Activated CD8-positive, alpha-beta T cell treated with anti-CD3 and anti-CD28 coated beads for 36 hours (primary cell): Measurements from ENCODE around the gene HMG20A. TPM values are rescaled to one million over a fixed set of nuclear protein-coding genes. Genes with fewer than 3 reads are reported as not detected.

ENCODE experiments used
- ATAC-seq: fragments of 200-7000 bp; cut with Tn5 transposase; one replicate; pipeline ENCODE4 v1.10.0; 2021; ENCODE audit warnings: mild to moderate bottlenecking, moderate library complexity
- CTCF ChIA-PET: fragments of 350-600 bp; sonication (Branson Sonifier 250); formaldehyde crosslinking; loops from one replicate; lab custom pipeline; 2021; ENCODE audit warnings: antibody characterized with exemption; lab: Charles Lee
- POLR2A ChIA-PET: fragments of 350-600 bp; sonication (Branson Sonifier 250); formaldehyde crosslinking; loops from one replicate; lab custom pipeline; 2021; ENCODE audit warnings: antibody characterized with exemption; lab: Charles Lee
- DNase-seq: peaks from one replicate; pipeline ENCODE4 v3.0.0-alpha.2; 2020
- H3K27ac Mint-ChIP-seq: one replicate; pipeline ENCODE4 v1.8.0; 2021; ENCODE audit warnings: mild to moderate bottlenecking, mixed read lengths
- H3K27me3 Mint-ChIP-seq: one replicate; pipeline ENCODE4 v1.8.0; 2021; ENCODE audit warnings: mixed read lengths
- H3K36me3 Mint-ChIP-seq: one replicate; pipeline ENCODE4 v1.8.0; 2021; ENCODE audit warnings: low read depth, mixed read lengths
- H3K4me1 Mint-ChIP-seq: one replicate; pipeline ENCODE4 v1.8.0; 2021; ENCODE audit warnings: low read depth, mixed read lengths
- H3K4me3 Mint-ChIP-seq: one replicate; pipeline ENCODE4 v1.8.0; 2021; ENCODE audit warnings: mild to moderate bottlenecking, moderate library complexity, mixed read lengths
- H3K9me3 Mint-ChIP-seq: one replicate; pipeline ENCODE4 v1.8.0; 2021; ENCODE audit warnings: mixed read lengths
- intact Hi-C: fragments of 100-400 bp; cut with micrococcal nuclease; formaldehyde crosslinking; loops from one replicate; pipeline ENCODE4 v1.10.0; 2022
- total RNA-seq, 2 experiments: library from RNA; stranded (reverse); gene quantifications; one replicate each; pipeline ENCODE4 v1.2.3, GENCODE V29; 2021
- TF ChIP-seq, protein P1 (sequence below): fragments of 200-600 bp; IDR thresholded peaks from one replicate; pipeline ENCODE4 v1.8.0; 2022; ENCODE audit warnings: antibody characterized with exemption, mild to moderate bottlenecking

Gene HMG20A
- total RNA-seq, 2 experiments from 2014 or later, result 44.4 to 44.9 TPM

DNA sequence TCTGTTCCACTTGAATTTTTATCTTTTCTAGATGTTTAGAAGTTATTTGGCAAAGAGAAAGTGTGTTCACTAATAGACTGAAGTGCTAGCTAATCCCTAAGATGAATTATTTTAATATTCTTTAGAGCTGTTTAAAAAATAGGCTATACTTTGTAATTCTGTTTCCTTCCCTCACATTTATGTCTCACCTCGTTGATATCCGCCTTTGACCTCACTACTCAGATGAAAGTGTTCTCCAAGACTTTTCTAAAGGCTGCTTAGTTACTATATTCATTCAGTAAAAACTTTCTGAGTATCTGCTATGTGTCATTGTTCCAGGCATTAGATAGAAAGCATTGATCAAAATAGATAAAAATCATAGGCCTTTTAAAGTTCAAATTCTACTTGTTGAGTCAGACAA lies 38.3 kb downstream of the HMG20A start:
- ATAC-seq, result no peak
- intact Hi-C loops, result no loop called here
- Mint-ChIP-seq H3K4me1 (peaks cover 30% of the 10 kb centered on the region), H3K27me3 (no peaks in the 10 kb centered on the region), H3K4me3 (no peak overlapping the region), H3K36me3 (peaks cover 14% of the 10 kb centered on the region), H3K9me3 (no peaks in the 10 kb centered on the region), H3K27ac (no peak overlapping the region)
- CTCF ChIA-PET, result interaction anchor here (0.6 to 1.5 kb wide), 2 partner anchors 20 to 38 kb away, joined by 3 to 4 read pairs; no protein-coding TSS in a partner anchor
- POLR2A ChIA-PET, result interaction anchor here (0.5 kb wide), 1 partner anchor 35 kb away, joined by 3 read pairs; no protein-coding TSS in a partner anchor
- no peak for DNase-seq
- TF ChIP-seq, protein P1, sequence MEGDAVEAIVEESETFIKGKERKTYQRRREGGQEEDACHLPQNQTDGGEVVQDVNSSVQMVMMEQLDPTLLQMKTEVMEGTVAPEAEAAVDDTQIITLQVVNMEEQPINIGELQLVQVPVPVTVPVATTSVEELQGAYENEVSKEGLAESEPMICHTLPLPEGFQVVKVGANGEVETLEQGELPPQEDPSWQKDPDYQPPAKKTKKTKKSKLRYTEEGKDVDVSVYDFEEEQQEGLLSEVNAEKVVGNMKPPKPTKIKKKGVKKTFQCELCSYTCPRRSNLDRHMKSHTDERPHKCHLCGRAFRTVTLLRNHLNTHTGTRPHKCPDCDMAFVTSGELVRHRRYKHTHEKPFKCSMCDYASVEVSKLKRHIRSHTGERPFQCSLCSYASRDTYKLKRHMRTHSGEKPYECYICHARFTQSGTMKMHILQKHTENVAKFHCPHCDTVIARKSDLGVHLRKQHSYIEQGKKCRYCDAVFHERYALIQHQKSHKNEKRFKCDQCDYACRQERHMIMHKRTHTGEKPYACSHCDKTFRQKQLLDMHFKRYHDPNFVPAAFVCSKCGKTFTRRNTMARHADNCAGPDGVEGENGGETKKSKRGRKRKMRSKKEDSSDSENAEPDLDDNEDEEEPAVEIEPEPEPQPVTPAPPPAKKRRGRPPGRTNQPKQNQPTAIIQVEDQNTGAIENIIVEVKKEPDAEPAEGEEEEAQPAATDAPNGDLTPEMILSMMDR, result no peak

DNA sequence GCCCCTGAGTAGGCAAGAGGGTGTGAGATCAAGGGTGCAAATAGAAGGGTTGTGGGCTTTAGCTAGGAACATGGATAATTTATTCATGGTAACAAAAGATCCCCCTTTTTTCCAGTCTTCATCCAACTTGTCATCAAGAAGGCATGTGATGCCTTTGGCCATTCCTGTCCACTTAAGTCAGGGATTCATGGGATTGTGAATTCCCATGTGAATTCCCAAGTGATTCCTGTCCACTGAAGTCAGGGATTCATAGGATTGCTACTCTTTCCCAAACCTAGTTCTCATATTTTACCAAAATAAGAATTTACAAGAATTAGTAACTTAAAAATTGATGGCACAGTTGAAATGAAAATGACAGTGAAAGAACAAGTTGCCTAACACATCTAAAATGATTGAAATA lies 40.8 kb downstream of the HMG20A start:
- intact Hi-C loops, result no loop called here
- H3K27ac Mint-ChIP-seq, result no peak overlapping the region
- ChIA-PET CTCF (no interaction called here), POLR2A (no interaction called here)
- H3K4me3 Mint-ChIP-seq, result no peak overlapping the region
- peaks cover 16% of the 10 kb centered on the region for H3K4me1 Mint-ChIP-seq
- ATAC-seq (no peak), DNase-seq (no peak)
- H3K36me3 Mint-ChIP-seq, result peaks cover 16% of the 10 kb centered on the region
- H3K27me3 Mint-ChIP-seq, result no peaks in the 10 kb centered on the region
- no peaks in the 10 kb centered on the region for H3K9me3 Mint-ChIP-seq
- TF ChIP-seq, protein P1, result no peak

DNA sequence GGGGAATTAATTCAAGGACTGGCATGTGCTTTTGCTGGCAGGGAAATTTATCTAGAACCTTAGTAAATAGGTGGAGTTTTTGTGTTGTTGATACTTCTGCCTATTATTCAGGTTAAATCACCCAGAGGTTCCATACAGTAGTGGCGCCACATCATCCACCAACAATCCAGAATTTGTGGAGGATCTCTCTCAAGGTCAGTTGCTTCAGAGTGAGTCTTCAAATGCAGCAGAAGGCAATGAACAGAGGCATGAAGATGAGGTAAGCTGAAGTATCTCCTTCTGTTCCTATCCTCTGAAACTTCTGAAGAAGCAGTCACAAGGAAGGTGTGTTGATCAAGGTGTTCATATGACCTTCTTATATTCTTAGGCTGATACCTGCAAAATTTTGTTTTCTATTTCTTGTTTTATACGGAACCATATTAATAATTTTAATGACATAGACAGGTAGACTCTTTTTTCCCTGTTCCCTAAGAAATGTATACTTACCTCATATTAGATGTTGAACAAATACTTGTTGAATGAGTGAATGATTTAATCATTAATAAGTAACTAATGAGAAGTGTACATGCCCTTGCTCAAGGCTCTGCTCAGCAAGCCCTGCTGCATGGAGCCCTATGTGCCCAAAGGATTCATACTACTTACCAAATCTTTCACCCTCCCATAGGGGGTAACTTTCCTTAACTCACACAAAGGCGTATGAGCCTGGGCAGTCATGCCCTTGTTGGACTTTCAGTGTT lies 43.6 kb downstream of the HMG20A start:
- ChIA-PET CTCF (no interaction called here), POLR2A (interaction anchor here (0.6 kb wide), 1 partner anchor 192 kb away, joined by 3 read pairs; no protein-coding TSS in a partner anchor)
- Mint-ChIP-seq H3K36me3 (peaks cover 27% of the 10 kb centered on the region), H3K4me1 (no peaks in the 10 kb centered on the region), H3K27ac (no peak overlapping the region), H3K9me3 (no peaks in the 10 kb centered on the region), H3K4me3 (no peak overlapping the region), H3K27me3 (no peaks in the 10 kb centered on the region)
- no peak for DNase-seq
- no peak for ATAC-seq
- intact Hi-C loops, result no loop called here
- TF ChIP-seq, protein P1, result no peak

DNA sequence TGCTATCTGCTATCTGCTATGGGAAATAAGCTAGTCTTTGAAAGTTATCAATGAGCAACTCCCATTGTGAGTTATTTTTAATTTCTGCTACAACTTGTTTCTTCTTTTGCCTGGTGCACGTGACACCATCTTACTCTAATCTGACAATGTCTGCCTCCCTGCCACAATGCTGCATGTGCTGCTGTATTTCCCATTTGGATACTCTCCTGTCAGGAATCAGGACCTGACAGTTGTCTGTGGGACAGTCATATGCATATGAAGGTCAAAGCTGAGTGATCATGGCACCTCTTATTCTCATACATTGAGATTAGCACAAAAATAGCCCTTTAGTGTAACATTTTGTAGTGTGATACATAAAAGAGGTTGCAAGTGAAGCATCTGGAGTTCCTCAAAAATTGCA lies 45.8 kb downstream of the HMG20A start:
- intact Hi-C loops, result no loop called here
- ChIA-PET POLR2A (no interaction called here), CTCF (interaction anchor here (0.8 to 1.2 kb wide), 2 partner anchors 25 to 27 kb away, joined by 3 read pairs; no protein-coding TSS in a partner anchor)
- Mint-ChIP-seq H3K4me1 (no peaks in the 10 kb centered on the region), H3K36me3 (peaks cover 20% of the 10 kb centered on the region), H3K9me3 (no peaks in the 10 kb centered on the region), H3K27ac (no peak overlapping the region), H3K4me3 (no peak overlapping the region), H3K27me3 (no peaks in the 10 kb centered on the region)
- ATAC-seq, result no peak
- DNase-seq, result no peak
- TF ChIP-seq, protein P1, result no peak

DNA sequence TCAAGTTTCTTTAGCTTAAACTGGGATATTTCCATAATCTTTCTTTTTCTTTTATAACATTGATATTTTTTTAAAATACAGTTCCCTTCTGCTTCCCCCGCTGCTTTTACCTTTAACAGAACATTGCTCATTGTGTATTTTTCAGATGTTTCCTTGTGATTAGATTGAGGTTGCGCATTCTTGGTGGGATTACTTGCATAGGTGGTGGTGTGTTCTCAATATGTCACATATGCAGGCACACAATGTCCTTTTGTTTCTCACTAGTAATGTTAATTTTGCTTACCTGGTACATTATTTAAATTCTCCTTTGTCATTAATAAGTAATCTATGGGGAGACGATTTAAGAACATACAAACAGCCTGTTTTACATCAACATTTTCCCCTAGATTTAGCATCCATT lies 48.2 kb downstream of the HMG20A start:
- DNase-seq (no peak), ATAC-seq (no peak)
- TF ChIP-seq, protein P1, result no peak
- ChIA-PET CTCF (no interaction called here), POLR2A (no interaction called here)
- no peak overlapping the region for H3K27ac Mint-ChIP-seq
- H3K36me3 Mint-ChIP-seq, result peaks cover 27% of the 10 kb centered on the region
- H3K4me1 Mint-ChIP-seq, result no peaks in the 10 kb centered on the region
- no peaks in the 10 kb centered on the region for H3K9me3 Mint-ChIP-seq
- H3K4me3 Mint-ChIP-seq, result no peak overlapping the region
- H3K27me3 Mint-ChIP-seq, result no peaks in the 10 kb centered on the region
- intact Hi-C loops, result no loop called here
